GM23338 (cell line): ENCODE measurements around the gene GUCY1A1. TPM values are rescaled to one million over a fixed set of nuclear protein-coding genes. Genes with fewer than 3 reads are reported as not detected.

ENCODE experiments used
- ATAC-seq: fragments of 200-7000 bp; cut with Tn5 transposase; 3 replicates; pipeline ENCODE4 v1.9.1; 2020
- DNase-seq: peaks from one replicate; pipeline ENCODE4 v3.0.0-alpha.2; 2015; ENCODE audit warnings: low spot score
- H2AFZ ChIP-seq: fragments of 200-600 bp; sonication (generic); 2 replicates; pipeline ENCODE4 v1.8.0; 2016; ENCODE audit warnings: antibody characterized with exemption, mild to moderate bottlenecking, moderate library complexity
- H3F3A ChIP-seq: fragments of 200-600 bp; sonication (generic); replicated peaks from 2 replicates; pipeline ENCODE4 v1.8.0; 2017; ENCODE audit warnings: antibody characterized with exemption, mixed run types, low read depth
- H3K27ac ChIP-seq: fragments of 200-600 bp; sonication (generic); 2 replicates; pipeline ENCODE4 v1.6.1; 2016; ENCODE audit warnings: low read depth
- H3K27me3 ChIP-seq: fragments of 200-600 bp; sonication (generic); 2 replicates; pipeline ENCODE4 v1.8.0; 2016; ENCODE audit warnings: mild to moderate bottlenecking, mixed run types, moderate library complexity; ENCODE audit not compliant: insufficient read depth
- H3K36me3 ChIP-seq: fragments of 200-600 bp; sonication (generic); 2 replicates; pipeline ENCODE4 v1.8.0; 2016; ENCODE audit warnings: mild to moderate bottlenecking; ENCODE audit not compliant: insufficient read depth
- H3K4me1 ChIP-seq: fragments of 200-600 bp; sonication (generic); 2 replicates; pipeline ENCODE4 v1.8.0; 2016; ENCODE audit warnings: mild to moderate bottlenecking, moderate library complexity; ENCODE audit not compliant: insufficient read depth
- H3K4me2 ChIP-seq: fragments of 200-600 bp; sonication (generic); 2 replicates; pipeline ENCODE4 v1.7.1; 2017; ENCODE audit warnings: mixed run types
- H3K4me3 ChIP-seq: fragments of 200-600 bp; sonication (generic); 2 replicates; pipeline ENCODE4 v1.6.1; 2016; ENCODE audit warnings: mixed run types
- H3K79me2 ChIP-seq: fragments of 200-600 bp; sonication (generic); replicated peaks from 2 replicates; pipeline ENCODE4 v1.8.0; 2017; ENCODE audit warnings: mild to moderate bottlenecking; ENCODE audit not compliant: insufficient read depth
- H3K9me2 ChIP-seq: fragments of 200-600 bp; sonication (generic); 2 replicates; pipeline ENCODE4 v1.8.0; 2017; ENCODE audit not compliant: insufficient read depth
- H4K20me1 ChIP-seq: fragments of 200-600 bp; sonication (generic); replicated peaks from 2 replicates; pipeline ENCODE4 v1.8.0; 2017; ENCODE audit warnings: mild to moderate bottlenecking; ENCODE audit not compliant: insufficient read depth
- H3K27ac Mint-ChIP-seq: 2 replicates; pipeline ENCODE4 v1.8.0; 2020; ENCODE audit warnings: inconsistent platforms, mild to moderate bottlenecking, moderate library complexity, mixed read lengths
- H3K27me3 Mint-ChIP-seq: 3 replicates; pipeline ENCODE4 v1.8.0; 2022; ENCODE audit warnings: low read depth, mild to moderate bottlenecking, moderate library complexity, mixed read lengths, inconsistent platforms; ENCODE audit not compliant: insufficient read depth, poor library complexity
- H3K36me3 Mint-ChIP-seq: 3 replicates; pipeline ENCODE4 v1.8.0; 2021; ENCODE audit warnings: low read depth, mild to moderate bottlenecking, inconsistent platforms, moderate library complexity, mixed read lengths
- H3K4me1 Mint-ChIP-seq: 3 replicates; pipeline ENCODE4 v1.8.0; 2020; ENCODE audit warnings: mild to moderate bottlenecking, inconsistent platforms, mixed read lengths
- H3K4me3 Mint-ChIP-seq: 3 replicates; pipeline ENCODE4 v1.8.0; 2021; ENCODE audit warnings: moderate library complexity, mild to moderate bottlenecking, inconsistent platforms, mixed read lengths
- H3K9me3 Mint-ChIP-seq: 3 replicates; pipeline ENCODE4 v1.8.0; 2020; ENCODE audit warnings: moderate library complexity, mild to moderate bottlenecking, inconsistent platforms, mixed read lengths
- EZH2phosphoT487 ChIP-seq: fragments of 200-600 bp; sonication (generic); IDR thresholded peaks from one replicate; pipeline ENCODE4 v1.8.1; 2018; ENCODE audit warnings: antibody characterized with exemption; ENCODE audit not compliant: unreplicated experiment
- JUNB ChIP-seq: IDR thresholded peaks from one replicate; pipeline ENCODE4 v1.6.1; 2016; ENCODE audit warnings: antibody characterized with exemption; ENCODE audit not compliant: unreplicated experiment
- STAT1 ChIP-seq: IDR thresholded peaks from one replicate; pipeline ENCODE4 v1.6.1; 2016; ENCODE audit warnings: antibody characterized with exemption; ENCODE audit not compliant: unreplicated experiment
- ZNF462 ChIP-seq: fragments of 250-450 bp; sonication (Bioruptor Pico); IDR thresholded peaks from 2 replicates; pipeline ENCODE4 v1.5.0; 2020; ENCODE audit warnings: mild to moderate bottlenecking, moderate library complexity
- polyA plus RNA-seq: library from polyadenylated mRNA; unstranded; fragments of >200 nt; fragmentation: Nextera tagmentation; extraction: Ambion mirVana; gene quantifications from 2 replicates; pipeline ENCODE4 v1.2.1, GENCODE V29; 2016
- total RNA-seq: library from RNA; depleted of rRNA; stranded (reverse); fragments of >200 nt; shearing (Covaris generic); gene quantifications from 2 replicates; pipeline ENCODE4 v1.2.3, GENCODE V29; 2014

GUCY1A1 gene
- total and polyA plus RNA-seq, 2 experiments from 2014 or later = not detected

DNA sequence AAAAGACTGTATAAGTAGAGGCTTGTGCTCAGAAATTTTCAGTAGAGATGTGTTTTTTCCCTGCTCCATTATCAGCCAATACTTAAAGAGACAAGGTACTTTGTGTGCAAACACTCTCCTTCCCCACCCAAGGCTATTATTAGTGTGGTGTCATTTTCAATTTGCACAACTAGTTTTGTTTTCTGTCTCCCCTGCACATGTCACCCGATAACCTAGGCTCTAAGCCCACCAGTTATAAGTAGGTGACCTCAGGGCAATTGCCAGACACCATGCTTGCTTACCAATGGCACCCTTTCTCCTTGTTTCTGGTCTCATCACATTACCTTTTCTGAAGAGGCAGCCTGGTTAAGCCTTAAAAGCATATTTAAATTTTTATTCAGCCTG, 8.0 kb upstream of the GUCY1A1 start:
- Mint-ChIP-seq H3K4me1 (peaks cover 10% of the 10 kb centered on the region), H3K9me3 (no peaks in the 10 kb centered on the region; the same call in 2 of the 3 replicates), H3K27ac (no peak overlapping the region), H3K4me3 (no peak overlapping the region), H3K27me3 (no peaks in the 10 kb centered on the region), H3K36me3 (no peaks in the 10 kb centered on the region)
- H3K27me3 ChIP-seq = peaks cover 9% of the 10 kb centered on the region
- no peaks in the 10 kb centered on the region for H3F3A ChIP-seq
- no peak for ATAC-seq
- H3K27ac ChIP-seq = no peak overlapping the region
- no peak overlapping the region for H3K4me2 ChIP-seq
- no peak overlapping the region for H2AFZ ChIP-seq
- no peak for DNase-seq
- peaks cover 4% of the 10 kb centered on the region; the same call in 1 of the 2 replicates for H3K4me1 ChIP-seq
- no peaks in the 10 kb centered on the region for H3K36me3 ChIP-seq
- no peak overlapping the region for H3K4me3 ChIP-seq
- H4K20me1 ChIP-seq = no peaks in the 10 kb centered on the region
- TF ChIP-seq EZH2phosphoT487 (no peak), JUNB (no peak)
- no peaks in the 10 kb centered on the region for H3K9me2 ChIP-seq
- no peaks in the 10 kb centered on the region for H3K79me2 ChIP-seq

DNA sequence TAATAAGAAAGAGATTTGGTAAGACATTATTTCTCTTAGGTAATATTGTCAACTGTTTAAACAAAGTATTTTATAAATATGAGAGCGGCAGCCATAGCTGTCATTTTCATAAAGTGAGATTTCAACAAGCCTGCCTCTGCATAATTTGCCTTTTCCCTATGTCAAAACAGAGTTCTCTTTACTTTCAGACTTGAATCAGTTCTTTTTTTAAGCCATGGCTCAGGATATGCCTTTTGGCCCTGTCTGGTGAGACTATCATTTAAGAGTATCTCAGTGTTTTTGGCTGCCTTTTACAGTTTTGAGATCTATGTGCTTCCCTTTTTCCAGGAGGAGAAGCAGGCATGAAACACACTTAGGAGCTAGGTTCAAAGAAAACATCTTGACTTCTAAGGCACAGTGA, 7.5 kb upstream of the GUCY1A1 start:
- no peak overlapping the region for H3K27ac Mint-ChIP-seq
- no peak overlapping the region for H3K4me2 ChIP-seq
- H3K36me3 Mint-ChIP-seq = no peaks in the 10 kb centered on the region
- no peaks in the 10 kb centered on the region for H3F3A ChIP-seq
- peaks cover 4% of the 10 kb centered on the region; the same call in 1 of the 2 replicates for H3K4me1 ChIP-seq
- no peak overlapping the region for H3K27ac ChIP-seq
- no peak for TF ChIP-seq JUNB
- no peak for TF ChIP-seq STAT1
- TF ChIP-seq ZNF462 (CRISPR knock-in tag) = no peak
- no peak for TF ChIP-seq EZH2phosphoT487
- H3K4me3 Mint-ChIP-seq = no peak overlapping the region
- peaks cover 14% of the 10 kb centered on the region for H3K27me3 ChIP-seq
- no peak for ATAC-seq
- H3K4me3 ChIP-seq = no peak overlapping the region
- no peak for DNase-seq
- H3K4me1 Mint-ChIP-seq = peaks cover 10% of the 10 kb centered on the region
- no peaks in the 10 kb centered on the region for H3K27me3 Mint-ChIP-seq
- H2AFZ ChIP-seq = no peak overlapping the region
- H3K9me2 ChIP-seq = no peaks in the 10 kb centered on the region
- H4K20me1 ChIP-seq = no peaks in the 10 kb centered on the region
- no peaks in the 10 kb centered on the region for H3K36me3 ChIP-seq
- no peaks in the 10 kb centered on the region for H3K79me2 ChIP-seq
- no peaks in the 10 kb centered on the region; the same call in 2 of the 3 replicates for H3K9me3 Mint-ChIP-seq
